Measurements from ENCODE around the gene ZNHIT3. TPM values are rescaled to one million over a fixed set of nuclear protein-coding genes. Genes with fewer than 3 reads are reported as not detected.

Gene ZNHIT3
- total and polyA plus RNA-seq, 2 donors from 2014 or later: 25.4 to 60.9 TPM

DNA sequence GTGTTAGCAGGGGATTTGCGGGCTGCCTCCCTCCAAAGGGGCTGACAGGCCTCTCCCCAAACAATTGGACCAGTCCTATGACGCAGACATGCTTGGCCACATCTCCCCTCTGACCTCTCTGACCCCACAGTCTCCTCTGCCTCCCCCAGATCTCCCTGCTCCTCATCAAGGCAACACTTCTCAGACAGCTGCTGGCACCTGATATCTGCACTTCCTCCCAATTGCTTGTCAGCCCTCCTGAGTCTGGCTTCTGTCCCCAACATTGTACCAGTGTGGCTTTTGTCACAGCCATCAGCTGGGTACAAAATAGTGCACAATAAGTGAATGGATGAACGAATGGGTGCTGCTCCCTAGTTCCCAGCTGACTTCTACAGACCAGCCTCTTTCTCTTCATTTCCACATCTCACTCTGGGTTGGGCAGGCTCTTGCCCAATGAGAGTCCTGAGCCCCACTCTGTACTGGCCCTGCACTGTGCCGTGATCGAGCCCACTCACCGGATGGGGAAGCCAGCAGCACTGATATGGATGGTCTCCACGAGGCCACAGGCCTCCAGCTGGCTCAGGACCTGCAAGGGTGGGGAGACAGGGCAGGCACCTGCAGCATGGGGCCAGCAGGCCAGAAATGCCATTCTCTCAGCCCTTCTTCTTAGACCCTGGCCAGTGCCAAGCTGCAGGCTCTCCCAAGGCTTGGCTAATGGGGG is 17.1 kb downstream of the ZNHIT3 start:
- Histone ChIP-seq H3K27me3 (ENCODE audit: control insufficient read depth, insufficient read depth, low read length) (no peaks in the 10 kb centered on the region), H3K9me3 (ENCODE audit: control insufficient read depth in 2 of 3, insufficient read depth in 1 of 3, low read length in 3 of 3) (no peaks in the 10 kb centered on the region), H3K4me1 (ENCODE audit: control insufficient read depth in 2 of 3, insufficient read depth in 2 of 3, low read depth in 1 of 3, low read length in 3 of 3) (no peaks in the 10 kb centered on the region), H3K36me3 (ENCODE audit: control insufficient read depth in 2 of 3, insufficient read depth in 3 of 3, low read length in 3 of 3) (peaks cover 0 to 27% (median 24%) of the 10 kb centered on the region in 3 donors), H3K9ac (ENCODE audit: low read length in 3 of 3) (no peak overlapping the region), H3K4me3 (ENCODE audit: low read length in 3 of 3) (no peak overlapping the region), H3K27ac (ENCODE audit: low read depth in 2 of 2, low read length in 2 of 2) (no peak overlapping the region)
- no peak for TF ChIP-seq CTCF (IDR thresholded peaks at IDR 0.05; ENCODE audit: borderline replicate concordance, extremely low read depth, insufficient read depth)
- intact Hi-C loops (cut with DNase I): no loop called here
- DNase-seq (peak in 1 of 5 donors; percentile 41), FAIRE-seq (no peak)

DNA sequence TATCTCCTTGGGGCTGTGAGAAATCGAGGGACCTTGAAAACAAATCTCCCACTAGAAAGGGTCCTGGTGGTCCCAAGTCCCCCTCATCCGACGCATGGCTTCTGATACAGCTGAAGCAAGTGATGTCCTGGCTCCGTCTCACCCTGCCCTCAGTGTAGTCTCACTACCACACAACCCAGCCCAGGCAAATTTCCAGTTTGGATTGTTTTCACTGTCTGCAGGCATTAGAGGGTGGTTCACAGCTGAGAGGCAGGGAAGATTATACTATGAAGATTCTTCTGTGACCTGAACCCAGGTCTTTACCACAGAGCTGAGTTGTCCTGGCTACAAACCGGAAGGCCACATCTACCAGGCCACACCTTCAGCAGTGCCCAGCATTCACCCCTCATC is 17.7 kb downstream of the ZNHIT3 start:
- no peaks in the 10 kb centered on the region for H3K9me3 ChIP-seq (ENCODE audit: control insufficient read depth in 2 of 3, insufficient read depth in 1 of 3, low read length in 3 of 3)
- H3K4me3 ChIP-seq (ENCODE audit: low read length in 3 of 3): no peak overlapping the region
- no peaks in the 10 kb centered on the region for H3K4me1 ChIP-seq (ENCODE audit: control insufficient read depth in 2 of 3, insufficient read depth in 2 of 3, low read depth in 1 of 3, low read length in 3 of 3)
- H3K27me3 ChIP-seq (ENCODE audit: control insufficient read depth, insufficient read depth, low read length): no peaks in the 10 kb centered on the region
- TF ChIP-seq CTCF (IDR thresholded peaks at IDR 0.05; ENCODE audit: borderline replicate concordance, extremely low read depth, insufficient read depth): no peak
- no peak overlapping the region for H3K27ac ChIP-seq (ENCODE audit: low read depth in 2 of 2, low read length in 2 of 2)
- H3K36me3 ChIP-seq (ENCODE audit: control insufficient read depth in 2 of 3, insufficient read depth in 3 of 3, low read length in 3 of 3): peaks cover 0 to 25% (median 21%) of the 10 kb centered on the region in 3 donors
- DNase-seq (no peak), FAIRE-seq (no peak)
- H3K9ac ChIP-seq (ENCODE audit: low read length in 3 of 3): no peak overlapping the region
- intact Hi-C loops (cut with DNase I): no loop called here

- peaks cover 0 to 25% (median 19%) of the 10 kb centered on the region in 3 donors for H3K36me3 ChIP-seq (ENCODE audit: control insufficient read depth in 2 of 3, insufficient read depth in 3 of 3, low read length in 3 of 3)
- FAIRE-seq (no peak), DNase-seq (peak in 1 of 5 donors; percentile 50)
- H3K4me1 ChIP-seq (ENCODE audit: control insufficient read depth in 2 of 3, insufficient read depth in 2 of 3, low read depth in 1 of 3, low read length in 3 of 3): no peaks in the 10 kb centered on the region
- TF ChIP-seq CTCF (IDR thresholded peaks at IDR 0.05; ENCODE audit: borderline replicate concordance, extremely low read depth, insufficient read depth): no peak
- no peak overlapping the region for H3K9ac ChIP-seq (ENCODE audit: low read length in 3 of 3)
- no peak overlapping the region for H3K27ac ChIP-seq (ENCODE audit: low read depth in 2 of 2, low read length in 2 of 2)
- H3K4me3 ChIP-seq (ENCODE audit: low read length in 3 of 3): no peak overlapping the region
- intact Hi-C loops (cut with DNase I): no loop called here
- no peaks in the 10 kb centered on the region for H3K27me3 ChIP-seq (ENCODE audit: control insufficient read depth, insufficient read depth, low read length)
- no peaks in the 10 kb centered on the region for H3K9me3 ChIP-seq (ENCODE audit: control insufficient read depth in 2 of 3, insufficient read depth in 1 of 3, low read length in 3 of 3)
These were observed 18.7 kb downstream of the ZNHIT3 start for GRCh38 chr17:36505171-36505570.

Measured in kidney (tissue), 14 donors.